22Rv1 (cell line): Measurements from ENCODE around the gene KANSL1L.

Experiments
- CTCF ChIP-seq: fragments of 450-650 bp; IDR thresholded peaks from 2 replicates; pipeline ENCODE4 v1.5.1; 2017; ENCODE audit warnings: mild to moderate bottlenecking
- ZFX ChIP-seq: fragments of 450-650 bp; IDR thresholded peaks from 2 replicates; pipeline ENCODE4 v1.6.1; 2017; ENCODE audit warnings: antibody characterized with exemption, borderline replicate concordance

GRCh38 chr2:210215120-210215519, 43.9 kb upstream of the KANSL1L start:
- TF ChIP-seq CTCF (no peak), ZFX (no peak)
